HL-60 (cell line): ENCODE data around the gene GSTT2.

ENCODE experiments used
- CTCF ChIP-seq: IDR thresholded peaks from one replicate; pipeline ENCODE4 v1.5.1; 2011; ENCODE audit warnings: low read length, control low read depth, inconsistent platforms; ENCODE audit not compliant: insufficient read depth
- GABPA ChIP-seq: IDR thresholded peaks from 2 replicates; pipeline ENCODE4 v1.6.1; 2012; ENCODE audit warnings: low read depth
- POLR2AphosphoS5 ChIP-seq: IDR thresholded peaks from 2 replicates; pipeline ENCODE4 v1.6.1; 2012; ENCODE audit warnings: low read depth
- REST ChIP-seq: IDR thresholded peaks from 2 replicates; pipeline ENCODE4 v1.6.1; 2012; ENCODE audit warnings: low read depth; ENCODE audit not compliant: insufficient replicate concordance
- SPI1 ChIP-seq: IDR thresholded peaks from 2 replicates; pipeline ENCODE4 v1.6.1; 2012; ENCODE audit warnings: low read depth, mild to moderate bottlenecking, borderline replicate concordance

GRCh38 chr22:24008022-24008283, 28.0 kb downstream of the GSTT2 start:
- TF ChIP-seq POLR2AphosphoS5 (no peak), CTCF (no peak), REST (no peak), GABPA (no peak), SPI1 (no peak)
